HG02759 (cell line): ENCODE data around the gene BRK1.
"Not testable (repeated sequence)": the region's sequence is repeated elsewhere in the genome, so short reads cannot be mapped to it uniquely, and the experiment has no call there.

Experiments
- ATAC-seq: cut with Tn5 transposase; IDR thresholded peaks from one replicate; pipeline ENCODE4 v1.9.1; 2021; ENCODE audit warnings: mild to moderate bottlenecking, moderate library complexity; ENCODE audit not compliant: unreplicated experiment

The BRK1 gene

DNA sequence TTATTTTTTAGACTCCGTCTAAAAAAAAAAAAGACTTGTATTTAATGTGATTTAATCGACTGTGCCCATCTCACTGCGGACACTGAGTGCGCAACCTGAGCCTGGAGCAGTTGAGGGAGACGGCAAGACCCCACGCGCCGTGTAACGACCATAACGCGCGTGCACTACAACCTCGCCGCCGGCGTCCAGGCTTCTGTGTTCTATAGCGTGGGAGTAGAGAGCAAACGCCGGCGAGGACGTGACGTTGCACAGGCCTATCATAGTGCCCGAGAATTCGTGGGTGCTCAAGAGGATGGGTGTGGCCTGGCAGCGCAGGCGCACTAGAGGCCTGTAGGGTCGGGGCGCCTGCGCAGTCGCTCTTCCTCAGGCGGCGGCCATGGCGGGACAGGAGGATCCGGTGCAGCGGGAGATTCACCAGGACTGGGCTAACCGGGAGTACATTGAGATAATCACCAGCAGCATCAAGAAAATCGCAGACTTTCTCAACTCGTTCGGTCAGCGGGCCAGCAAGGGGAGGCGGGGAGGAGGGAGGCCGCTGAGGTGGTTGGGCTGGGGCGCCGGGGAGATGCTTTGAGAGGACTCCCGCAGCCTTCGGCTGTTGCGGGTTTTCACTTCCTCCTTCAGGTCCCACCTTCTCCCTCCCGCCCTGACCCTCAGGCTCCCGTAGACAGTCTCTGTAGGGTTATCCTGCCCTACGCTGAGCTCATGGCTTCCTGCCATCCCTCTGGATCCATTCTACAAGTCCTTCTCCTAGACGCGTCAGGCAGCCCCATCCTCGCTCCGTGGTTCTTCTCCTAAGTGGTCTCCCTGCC is at the start of gene BRK1:
TSS of gene BRK1 (plus strand) at position 350 of the 812 bp plus-strand sequence. CDS start at position 377, 27 bp downstream.
- peak; percentile 96 for ATAC-seq

DNA sequence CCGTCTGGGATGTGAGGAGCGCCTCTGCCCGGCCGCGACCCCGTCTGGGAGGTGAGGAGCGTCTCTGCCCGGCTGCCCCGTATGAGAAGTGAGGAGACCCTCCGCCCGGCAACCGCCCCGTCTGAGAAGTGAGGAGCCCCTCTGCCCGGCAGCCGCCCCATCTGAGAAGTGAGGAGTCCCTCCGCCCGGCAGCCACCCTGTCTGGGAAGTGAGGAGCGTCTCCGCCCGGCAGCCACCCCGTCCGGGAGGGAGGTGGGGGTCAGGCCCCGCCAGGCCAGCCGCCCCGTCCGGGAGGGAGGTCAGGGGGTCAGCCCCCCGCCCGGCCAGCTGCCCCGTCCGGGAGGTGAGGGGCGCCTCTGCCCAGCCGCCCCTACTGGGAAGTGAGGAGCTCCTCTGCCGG is 45.4 kb upstream of the BRK1 start:
- ATAC-seq = not testable (repeated sequence)

- no peak for ATAC-seq
Observed at GRCh38 chr3:10074666-10075065, 40.8 kb upstream of the BRK1 start.

DNA sequence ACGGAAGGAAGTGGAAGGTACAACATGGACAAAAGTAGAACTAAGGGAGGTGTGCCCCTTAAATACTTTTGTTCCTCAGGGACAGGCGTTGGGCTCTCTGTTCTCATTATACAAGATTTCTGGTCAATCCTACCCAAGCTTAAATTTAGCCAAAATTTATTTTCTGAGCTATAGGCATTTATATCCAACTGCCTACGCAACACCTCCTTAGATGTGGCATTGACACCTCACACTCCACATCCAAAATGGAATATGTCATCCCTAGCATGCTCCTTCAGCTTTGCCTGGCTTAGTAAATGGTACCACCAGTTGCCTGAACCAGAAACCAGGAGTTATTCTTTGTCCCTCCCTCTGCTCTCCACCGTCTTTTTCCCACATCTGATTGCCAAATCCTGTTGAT is 33.6 kb upstream of the BRK1 start:
- ATAC-seq = no peak

GRCh38 chr3:10085738-10086137 is 29.7 kb upstream of the BRK1 start:
- ATAC-seq = no peak

DNA sequence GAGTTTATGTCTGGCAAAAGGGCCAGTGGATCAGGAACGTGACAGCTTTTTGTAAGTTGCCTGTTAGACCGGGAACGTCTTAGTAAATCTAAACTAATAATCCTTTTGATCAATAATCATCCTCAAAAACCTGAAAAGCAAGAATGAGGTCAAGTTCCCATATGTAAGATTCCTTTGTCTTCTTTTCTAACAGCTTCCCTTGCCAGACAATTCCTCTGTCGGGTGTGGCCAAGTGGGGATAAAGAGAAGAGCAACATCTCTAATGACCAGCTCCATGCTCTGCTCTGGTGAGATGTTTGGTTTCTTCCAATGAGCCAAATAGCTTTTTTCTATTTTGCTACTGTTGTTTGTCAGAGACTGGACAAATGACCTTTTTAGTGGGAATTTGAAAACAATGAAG is 27.2 kb upstream of the BRK1 start:
- ATAC-seq = no peak

DNA sequence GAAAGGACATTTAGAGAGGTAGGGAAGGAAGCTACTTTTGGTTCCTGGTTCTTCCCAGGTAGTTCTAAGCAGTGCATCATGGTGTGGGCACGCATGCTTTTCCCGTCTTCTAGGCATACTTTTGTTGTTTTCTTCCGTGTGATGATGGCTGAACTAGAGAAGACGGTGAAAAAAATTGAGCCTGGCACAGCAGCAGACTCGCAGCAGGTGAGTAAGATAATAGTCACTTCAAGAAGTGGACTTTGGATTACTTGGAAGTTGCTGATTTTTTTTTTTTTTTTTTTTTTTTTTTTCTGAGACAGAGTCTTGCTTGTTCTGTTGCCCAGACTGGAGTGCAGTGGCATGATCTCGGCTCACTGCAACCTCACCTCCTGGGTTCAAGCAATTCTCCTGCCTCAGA is 25.3 kb upstream of the BRK1 start:
- ATAC-seq = no peak

GRCh38 chr3:10090774-10091173 is 24.7 kb upstream of the BRK1 start:
- not testable (repeated sequence) for ATAC-seq

GRCh38 chr3:10091387-10091786 is 24.1 kb upstream of the BRK1 start:
- not testable (repeated sequence) for ATAC-seq

GRCh38 chr3:10093678-10094077 is 21.8 kb upstream of the BRK1 start:
- no peak for ATAC-seq

DNA sequence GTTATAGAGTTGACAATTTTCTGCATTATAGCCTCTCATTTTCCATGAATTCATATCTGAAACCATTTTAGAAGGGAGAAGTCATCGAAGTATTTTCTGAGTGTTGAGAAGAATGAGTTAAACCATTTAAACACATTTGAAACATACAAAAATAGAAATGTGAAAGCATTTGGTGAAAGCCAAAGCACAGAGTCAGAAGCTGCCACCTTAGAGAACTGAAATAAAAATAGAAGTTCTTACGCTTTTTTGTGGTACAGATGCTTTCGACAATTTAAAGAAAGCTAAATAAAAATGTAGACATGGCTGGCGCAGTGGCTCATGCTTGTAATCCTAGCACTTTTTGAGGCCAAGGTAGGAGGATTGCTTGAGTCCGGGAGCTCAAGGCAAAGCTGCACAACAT is 16.4 kb upstream of the BRK1 start:
- ATAC-seq = no peak

GRCh38 chr3:10106919-10107318 is 8.6 kb upstream of the BRK1 start:
- no peak for ATAC-seq

DNA sequence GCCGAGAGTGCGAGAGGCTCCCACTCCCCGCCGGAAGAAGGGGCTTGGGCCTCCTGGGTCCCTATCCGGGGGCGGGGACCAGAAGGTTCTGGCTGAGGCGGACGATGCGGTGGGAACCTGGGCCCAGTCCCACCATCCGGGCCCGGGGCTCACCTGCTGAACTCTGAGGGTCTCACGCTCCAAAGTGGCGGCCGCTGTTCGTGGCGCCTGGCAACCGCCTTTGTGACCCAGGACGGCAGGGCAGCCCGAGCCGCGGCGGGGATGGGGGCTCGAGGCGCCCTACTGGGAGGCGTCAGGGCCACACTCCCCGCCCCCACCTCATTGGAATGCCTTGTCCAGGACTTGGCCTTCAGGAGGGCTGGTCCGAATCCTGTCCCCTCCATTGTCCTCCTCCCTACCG is 7.4 kb upstream of the BRK1 start, which contains the start of gene FANCD2OS:
TSS of gene FANCD2OS (minus strand) at position 165 of the 400 bp plus-strand sequence. CDS start 3,481 bp downstream, outside the sequence.
- ATAC-seq = no peak

DNA sequence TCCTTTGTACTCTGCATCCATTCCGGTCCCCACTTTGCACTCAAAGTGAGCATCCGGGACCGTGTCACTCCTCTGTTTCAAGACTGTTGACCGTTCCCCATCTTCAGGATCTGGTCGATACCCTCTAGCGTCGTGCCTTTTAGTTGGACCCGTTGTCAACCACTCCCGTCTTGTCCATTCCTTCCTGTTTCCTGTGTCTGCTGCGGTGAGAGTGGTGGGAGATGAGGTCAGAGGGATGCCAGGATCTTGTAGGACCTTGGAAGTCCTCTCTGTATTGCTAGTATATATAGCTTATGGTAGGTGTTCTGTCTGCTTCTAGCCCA is 624 bp downstream of the BRK1 start:
- ATAC-seq = peak; percentile 10

DNA sequence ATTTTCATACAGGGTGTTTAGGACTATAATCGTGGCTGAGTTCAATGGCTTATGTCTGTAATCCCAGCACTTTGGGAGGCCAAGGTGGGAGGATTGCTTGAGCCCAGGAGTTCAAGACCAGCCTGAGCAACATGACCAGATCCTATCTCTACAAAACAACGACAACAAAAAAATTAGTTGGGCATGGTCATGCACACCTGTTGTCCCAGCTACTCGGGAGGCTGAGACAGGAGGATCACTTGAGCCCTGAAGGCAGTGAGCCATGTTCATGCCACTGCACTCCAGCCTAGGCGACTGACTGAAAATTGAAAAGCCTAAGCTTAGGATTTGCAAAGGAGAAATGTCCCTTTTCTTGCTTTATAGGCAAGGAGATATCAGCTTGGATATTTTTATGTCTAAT is 1.5 kb downstream of the BRK1 start:
- ATAC-seq = no peak

DNA sequence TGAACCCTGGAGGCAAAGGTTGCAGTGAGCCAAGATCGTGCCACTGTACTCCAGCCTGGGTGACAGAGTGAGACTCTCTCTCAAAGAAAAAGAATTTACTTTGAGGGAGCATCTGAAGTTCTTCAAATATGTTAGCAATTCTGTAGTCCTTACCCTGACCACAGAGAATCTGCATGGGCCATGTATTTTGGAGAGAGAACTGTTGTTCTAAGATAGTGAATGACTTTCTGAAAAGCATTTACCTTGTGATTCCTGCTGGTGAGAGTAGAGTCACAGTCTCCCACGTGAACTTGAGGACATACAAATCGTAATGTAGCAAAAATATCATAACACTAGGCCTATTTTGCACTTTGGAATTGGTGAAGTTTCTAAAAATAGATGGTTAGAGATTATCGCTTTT is 3.9 kb downstream of the BRK1 start:
- ATAC-seq = no peak

- no peak for ATAC-seq
Observed at GRCh38 chr3:10121064-10121463, 5.6 kb downstream of the BRK1 start.

GRCh38 chr3:10122724-10123123 is 7.2 kb downstream of the BRK1 start:
- ATAC-seq = no peak

GRCh38 chr3:10135872-10136271 is 20.4 kb downstream of the BRK1 start:
- not testable (repeated sequence) for ATAC-seq

DNA sequence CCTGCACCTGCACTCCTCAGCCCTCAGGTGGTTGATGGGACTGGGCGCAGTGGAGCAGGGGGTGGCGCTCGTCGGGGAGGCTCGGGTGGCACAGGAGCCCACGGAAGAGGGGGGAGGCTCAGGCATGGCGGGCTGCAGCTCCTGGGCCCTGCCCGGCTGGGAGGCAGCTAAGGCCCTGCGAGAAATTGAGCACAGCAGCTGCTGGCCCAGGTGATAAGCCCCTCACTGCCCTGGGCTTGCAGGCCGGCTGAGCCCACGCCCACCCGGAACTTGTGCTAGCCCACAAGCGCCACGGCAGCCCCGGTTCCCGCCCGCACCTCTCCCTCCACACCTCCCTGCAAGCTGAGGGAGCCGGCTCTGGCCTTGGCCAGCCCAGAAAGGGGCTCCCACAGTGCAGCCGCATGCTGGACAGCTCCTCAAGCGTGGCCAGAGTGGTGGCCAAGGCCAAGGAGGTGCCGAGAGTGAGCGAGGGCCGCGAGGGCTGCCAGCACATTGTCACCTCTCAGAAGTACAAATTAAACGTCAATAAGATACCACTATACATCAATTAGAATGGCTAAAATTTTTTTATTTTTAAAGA is 21.0 kb downstream of the BRK1 start:
- no peak for ATAC-seq

DNA sequence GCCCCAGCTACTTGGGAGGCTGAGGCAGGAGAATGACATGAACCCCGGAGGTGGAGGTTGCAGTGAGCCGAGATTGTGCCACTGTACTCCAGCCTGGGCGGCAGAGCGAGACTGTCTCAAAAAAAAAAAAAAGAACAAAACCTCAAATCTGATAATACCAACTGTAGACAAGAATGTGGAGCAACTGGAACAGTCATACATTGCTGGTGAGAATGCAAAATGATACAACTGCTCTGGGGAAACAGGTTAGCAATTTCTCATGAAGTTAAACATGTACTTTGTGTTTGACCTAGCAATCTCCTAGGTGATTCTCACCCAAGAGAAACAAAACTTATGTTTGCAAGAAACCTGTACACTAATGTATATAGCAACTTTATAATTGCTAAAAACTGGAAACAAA is 21.7 kb downstream of the BRK1 start:
- no peak for ATAC-seq

DNA sequence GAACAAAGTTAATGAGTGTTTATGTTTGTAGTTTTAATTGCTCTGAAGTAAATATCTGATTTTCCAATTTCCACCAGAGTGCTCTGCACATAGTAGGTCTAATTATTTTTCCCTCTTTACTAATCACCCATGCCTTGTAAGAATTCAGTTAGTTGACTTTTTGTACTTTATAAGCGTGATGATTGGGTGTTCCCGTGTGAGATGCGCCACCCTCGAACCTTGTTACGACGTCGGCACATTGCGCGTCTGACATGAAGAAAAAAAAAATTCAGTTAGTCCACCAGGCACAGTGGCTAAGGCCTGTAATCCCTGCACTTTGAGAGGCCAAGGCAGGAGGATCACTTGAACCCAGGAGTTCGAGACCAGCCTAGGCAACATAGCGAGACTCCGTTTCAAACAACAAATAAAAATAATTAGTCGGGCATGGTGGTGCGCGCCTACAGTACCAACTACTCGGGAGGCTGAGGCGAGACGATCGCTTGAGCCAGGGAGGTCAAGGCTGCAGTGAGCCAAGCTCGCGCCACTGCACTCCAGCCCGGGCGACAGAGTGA is 25.6 kb downstream of the BRK1 start:
- no peak for ATAC-seq
